H1 (cell line): ENCODE measurements around the gene B9D1. TPM values are rescaled to one million over a fixed set of nuclear protein-coding genes. Genes with fewer than 3 reads are reported as not detected.

Experiments used
- CTCF ChIA-PET: fragments of 300-600 bp; sonication (Branson Sonifier 250); formaldehyde crosslinking; loops from one replicate; lab custom pipeline; 2021; ENCODE audit not compliant: partially characterized antibody; lab: Charles Lee
- POLR2A ChIA-PET: fragments of 300-600 bp; sonication (Branson Sonifier 250); formaldehyde crosslinking; loops from one replicate; lab custom pipeline; 2021; ENCODE audit warnings: inconsistent platforms; ENCODE audit not compliant: partially characterized antibody; lab: Charles Lee
- DNase-seq, 2 experiments: peaks; one replicate each; pipeline versions ENCODE4 v3.0.0 to v3.0.0-alpha.2; 2010 to 2022; ENCODE audit warnings: low spot score in 2 of 2, low read depth in 1 of 2, mixed read lengths in 1 of 2
- FAIRE-seq: peaks from 2 replicates; lab custom pipeline; 2011; peaks lifted over from hg19 to GRCh38; lab: Jason Lieb, UNC
- H2AFZ ChIP-seq: 2 replicates; pipeline ENCODE4 v1.8.1; 2012; ENCODE audit warnings: low read length, inconsistent platforms
- H2AK5ac ChIP-seq: 2 replicates; pipeline ENCODE4 v1.6.1; 2013; ENCODE audit warnings: low read depth, low read length
- H2BK120ac ChIP-seq: replicated peaks from 2 replicates; pipeline ENCODE3; 2013; ENCODE audit warnings: low read depth, low read length, inconsistent platforms
- H2BK12ac ChIP-seq: 2 replicates; pipeline ENCODE4 v1.6.1; 2013; ENCODE audit warnings: low read depth, low read length
- H2BK15ac ChIP-seq: 2 replicates; pipeline ENCODE4 v1.6.1; 2013; ENCODE audit warnings: low read length
- H2BK20ac ChIP-seq: 2 replicates; pipeline ENCODE4 v1.6.1; 2013; ENCODE audit warnings: low read length
- H2BK5ac ChIP-seq: 2 replicates; pipeline ENCODE4 v1.6.1; 2013; ENCODE audit warnings: low read depth, low read length
- H3K14ac ChIP-seq: 2 replicates; pipeline ENCODE4 v1.6.1; 2013; ENCODE audit warnings: inconsistent platforms; ENCODE audit not compliant: insufficient read length
- H3K18ac ChIP-seq: 2 replicates; pipeline ENCODE4 v1.6.1; 2013; ENCODE audit warnings: low read length; ENCODE audit errors: extremely low read depth
- H3K23ac ChIP-seq: 2 replicates; pipeline ENCODE4 v1.6.1; 2013; ENCODE audit warnings: inconsistent platforms; ENCODE audit not compliant: insufficient read length
- H3K23me2 ChIP-seq: 2 replicates; pipeline ENCODE4 v1.6.1; 2013; ENCODE audit warnings: low read depth, low read length
- H3K27ac ChIP-seq: 2 replicates; pipeline ENCODE4 v1.6.1; 2011; ENCODE audit warnings: low read depth, low read length, inconsistent platforms
- H3K27me3 ChIP-seq, 4 experiments: replicated peaks in 1 of 4; 1 replicate in 1 of 4; 2 replicates in 3 of 4; pipeline versions ENCODE4 v1.6.1 to v1.8.1; 2011 to 2013; ENCODE audit warnings: low read length in 3 of 4, mild to moderate bottlenecking in 3 of 4, inconsistent platforms in 2 of 4, mixed read lengths in 2 of 4, moderate library complexity in 1 of 4; ENCODE audit not compliant: control insufficient read depth in 3 of 4, insufficient read depth in 3 of 4; ENCODE audit errors: extremely low read depth in 1 of 4
- H3K36me3 ChIP-seq, 4 experiments: 2 replicates each; pipeline versions ENCODE4 v1.6.1 to v1.8.1; 2011 to 2013; ENCODE audit warnings: mild to moderate bottlenecking in 4 of 4, low read length in 3 of 4, moderate library complexity in 2 of 4, control low read depth in 1 of 4, inconsistent platforms in 1 of 4; ENCODE audit not compliant: insufficient read depth in 4 of 4, control insufficient read depth in 2 of 4
- H3K4ac ChIP-seq: replicated peaks from 2 replicates; pipeline ENCODE3; 2013; ENCODE audit warnings: low read length, low read depth, mixed read lengths, inconsistent platforms; ENCODE audit not compliant: insufficient read length
- H3K4me1 ChIP-seq, 4 experiments: replicated peaks in 1 of 4; 1 replicate in 1 of 4; 2 replicates in 3 of 4; pipeline versions ENCODE4 v1.6.1 to v1.8.1; 2011 to 2013; ENCODE audit warnings: low read length in 3 of 4, inconsistent platforms in 2 of 4, mixed read lengths in 1 of 4; ENCODE audit not compliant: insufficient read depth in 4 of 4, control insufficient read depth in 3 of 4
- H3K4me2 ChIP-seq, 2 experiments: 2 replicates each; pipeline versions ENCODE4 v1.6.1 to v1.8.1; 2011 to 2013; ENCODE audit warnings: low read depth in 2 of 2, low read length in 2 of 2, control low read depth in 1 of 2, inconsistent platforms in 1 of 2, mild to moderate bottlenecking in 1 of 2; ENCODE audit not compliant: insufficient read depth in 1 of 2
- H3K4me3 ChIP-seq, 4 experiments: fragments of 200-600, 300-600 bp in 1 of 4; sonication (generic), shearing (Covaris generic), sonication (Bioruptor Twin) in 1 of 4; 2 replicates each; pipeline versions ENCODE4 v1.5.1 to v1.8.1; 2011 to 2016; ENCODE audit warnings: low read length in 4 of 4, low read depth in 3 of 4, control low read depth in 2 of 4, inconsistent platforms in 2 of 4, mild to moderate bottlenecking in 2 of 4, mixed read lengths in 1 of 4, moderate library complexity in 1 of 4; ENCODE audit not compliant: insufficient read depth in 2 of 4; ENCODE audit errors: extremely low read depth in 1 of 4
- H3K56ac ChIP-seq: replicated peaks from 2 replicates; pipeline ENCODE3; 2013; ENCODE audit warnings: low read depth, mild to moderate bottlenecking, mixed read lengths, low read length, inconsistent platforms; ENCODE audit not compliant: insufficient read length
- H3K79me1 ChIP-seq: 2 replicates; pipeline ENCODE4 v1.6.1; 2013; ENCODE audit warnings: low read depth, low read length, control low read depth
- H3K79me2 ChIP-seq, 2 experiments: 2 replicates each; pipeline versions ENCODE4 v1.6.1 to v1.8.1; 2012 to 2013; ENCODE audit warnings: low read length in 2 of 2, mild to moderate bottlenecking in 2 of 2, inconsistent platforms in 1 of 2; ENCODE audit not compliant: insufficient read depth in 2 of 2, control insufficient read depth in 1 of 2
- H3K9ac ChIP-seq, 4 experiments: replicated peaks in 1 of 4; 1 replicate in 1 of 4; 2 replicates in 3 of 4; pipeline versions ENCODE4 v1.6.1 to v1.8.1; 2011 to 2013; ENCODE audit warnings: low read depth in 3 of 4, low read length in 3 of 4, control low read depth in 2 of 4, mild to moderate bottlenecking in 2 of 4, moderate library complexity in 2 of 4, inconsistent platforms in 1 of 4; ENCODE audit errors: extremely low read depth in 1 of 4
- H3K9me3 ChIP-seq, 2 experiments: 2 replicates each; pipeline versions ENCODE4 v1.6.1 to v1.8.1; 2012 to 2013; ENCODE audit warnings: mild to moderate bottlenecking in 2 of 2, moderate library complexity in 2 of 2, control low read depth in 1 of 2, inconsistent platforms in 1 of 2, low read depth in 1 of 2, low read length in 1 of 2, mixed read lengths in 1 of 2; ENCODE audit not compliant: insufficient read depth in 2 of 2
- H4K20me1 ChIP-seq, 2 experiments: replicated peaks in 1 of 2; 2 replicates each; pipeline versions ENCODE3 to v1.8.1; 2011 to 2013; ENCODE audit warnings: inconsistent platforms in 2 of 2, low read length in 2 of 2, mild to moderate bottlenecking in 1 of 2; ENCODE audit not compliant: insufficient read depth in 2 of 2, control insufficient read depth in 1 of 2
- H4K5ac ChIP-seq: 2 replicates; pipeline ENCODE4 v1.6.1; 2013; ENCODE audit warnings: low read length, low read depth, mixed read lengths, inconsistent platforms; ENCODE audit not compliant: insufficient read length
- H4K8ac ChIP-seq: 2 replicates; pipeline ENCODE4 v1.8.0; 2013; ENCODE audit warnings: mild to moderate bottlenecking, moderate library complexity, low read length, inconsistent platforms; ENCODE audit not compliant: insufficient read depth; ENCODE audit errors: extremely low read depth
- H4K91ac ChIP-seq: replicated peaks from 2 replicates; pipeline ENCODE3; 2013; ENCODE audit warnings: low read length, mixed read lengths, inconsistent platforms; ENCODE audit not compliant: insufficient read length
- BACH1 ChIP-seq: IDR thresholded peaks from 2 replicates; pipeline ENCODE4 v1.6.1; 2012; ENCODE audit warnings: low read length, improper control_type of control experiment
- CREB1 ChIP-seq: IDR thresholded peaks from 2 replicates; pipeline ENCODE4 v1.6.1; 2012; ENCODE audit warnings: inconsistent platforms
- KDM5A ChIP-seq: fragments of 200-600 bp; IDR thresholded peaks from 2 replicates; pipeline ENCODE4 v1.7.1; 2012; ENCODE audit warnings: mild to moderate bottlenecking, low read length, inconsistent platforms, mixed read lengths
- RNF2 ChIP-seq: fragments of 200-900, 300-1000 bp; sonication (generic); IDR thresholded peaks from 2 replicates; pipeline ENCODE4 v1.7.1; 2016; ENCODE audit warnings: borderline replicate concordance, low read depth, mild to moderate bottlenecking, antibody characterized with exemption, low read length; ENCODE audit not compliant: poor library complexity, severe bottlenecking; ENCODE audit errors: missing control alignments
- SP2 ChIP-seq: IDR thresholded peaks from 2 replicates; pipeline ENCODE4 v1.6.1; 2012; ENCODE audit warnings: mild to moderate bottlenecking, low read length, inconsistent platforms
- SP4 ChIP-seq: IDR thresholded peaks from 2 replicates; pipeline ENCODE4 v1.6.1; 2012; ENCODE audit warnings: low read length, inconsistent platforms
- SUZ12 ChIP-seq: fragments of 200-600 bp; sonication (generic); IDR thresholded peaks from 2 replicates; pipeline ENCODE4 v1.6.1; 2012; ENCODE audit warnings: mild to moderate bottlenecking, inconsistent platforms, low read length, moderate library complexity, mixed read lengths
- TBP ChIP-seq: IDR thresholded peaks from 2 replicates; pipeline ENCODE4 v1.6.1; 2011; ENCODE audit warnings: low read depth, low read length, improper control_type of control experiment
- TEAD4 ChIP-seq: IDR thresholded peaks from 2 replicates; pipeline ENCODE4 v1.6.1; 2012; ENCODE audit warnings: low read depth, low read length, inconsistent platforms, mixed read lengths
- YY1 ChIP-seq: IDR thresholded peaks from 2 replicates; pipeline ENCODE4 v1.6.1; 2011; ENCODE audit warnings: low read depth, mild to moderate bottlenecking, low read length
- ZNF274 ChIP-seq: IDR thresholded peaks from 2 replicates; pipeline ENCODE4 v1.7.0; 2012; ENCODE audit warnings: low read length, borderline replicate concordance; ENCODE audit errors: extremely low read depth
- WGBS, 2 experiments: shearing (Covaris generic) in 1 of 2; methylation state at CpG; one replicate each; pipeline versions ENCODE4 v1.1.6 to v1.1.7; 2013 to 2015; ENCODE audit warnings: low lambda C conversion rate in 2 of 2, mixed read lengths in 2 of 2, inconsistent platforms in 1 of 2, low coverage in 1 of 2, missing lambda C conversion rate in 1 of 2; ENCODE audit not compliant: insufficient replicate concordance in 2 of 2, insufficient coverage in 1 of 2, insufficient read length in 1 of 2; ENCODE audit errors: extremely low coverage in 1 of 2, missing lambda C conversion rate in 1 of 2; 5-methylcytosine and 5-hydroxymethylcytosine counted together
- polyA plus RNA-seq, 7 experiments: library from polyadenylated mRNA; depleted of rRNA in 3 of 7; stranded (reverse) in 5 of 7; unstranded in 2 of 7; fragments of >200 nt in 5 of 7; fragments of 200-250 nt in 2 of 7; gene quantifications; 1 replicate in 5 of 7; 2 replicates in 1 of 7; 4 replicates in 1 of 7; pipeline versions ENCODE4 v1.2.1 to v1.2.3, GENCODE V29; 2011 to 2013; ENCODE audit warnings: missing spikeins in 2 of 7, mixed read lengths in 2 of 7
- total RNA-seq: library from RNA; stranded (reverse); fragmentation: NEBNext Ultra II Directional; extraction: Animal tissue kit (Norgen Biotek cat#: 25700); gene quantifications from 2 replicates; pipeline ENCODE4 v1.2.1, GENCODE V29; 2021
- TF ChIP-seq, protein P1 (sequence below): IDR thresholded peaks from 2 replicates; pipeline ENCODE4 v1.6.1; 2011; ENCODE audit warnings: low read length, improper control_type of control experiment

B9D1 gene
- total and polyA plus RNA-seq, 2 of the 8 experiments (the other 6 are each of a cell fraction or from before 2014, with no cell fraction given), result 24.6 to 65.7 TPM

GRCh38 chr17:19317359-19318095, 45.0 kb downstream of the B9D1 start:
- Histone ChIP-seq H3K36me3 (peaks cover 0 to 15% (median 5%) of the 10 kb centered on the region in 4 experiments; a peak in 6 of 8 replicates), H3K4me2 (peak overlapping the region in 1 of 2 experiments; percentile 37; a peak in 2 of 4 replicates)
- POLR2A ChIA-PET, result interaction anchor here (0.6 to 1.9 kb wide), 4 partner anchors 9 to 51 kb away, joined by 3 to 5 read pairs (median 4); no protein-coding TSS in a partner anchor
- TF ChIP-seq SUZ12 (no peak), RNF2 (no peak), CREB1 (peak; percentile 72), YY1 (no peak), KDM5A (no peak), SP4 (no peak), SP2 (no peak), TEAD4 (no peak), BACH1 (no peak), ZNF274 (no peak), TBP (peak; percentile 57)
- TF ChIP-seq, protein P1, sequence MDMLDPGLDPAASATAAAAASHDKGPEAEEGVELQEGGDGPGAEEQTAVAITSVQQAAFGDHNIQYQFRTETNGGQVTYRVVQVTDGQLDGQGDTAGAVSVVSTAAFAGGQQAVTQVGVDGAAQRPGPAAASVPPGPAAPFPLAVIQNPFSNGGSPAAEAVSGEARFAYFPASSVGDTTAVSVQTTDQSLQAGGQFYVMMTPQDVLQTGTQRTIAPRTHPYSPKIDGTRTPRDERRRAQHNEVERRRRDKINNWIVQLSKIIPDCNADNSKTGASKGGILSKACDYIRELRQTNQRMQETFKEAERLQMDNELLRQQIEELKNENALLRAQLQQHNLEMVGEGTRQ, result peak; percentile 20; the same call in 1 of the 2 replicates

More at GRCh38 chr17:19317359-19318095, 45.0 kb downstream of the B9D1 start:
- Histone ChIP-seq H3K4ac (no peak overlapping the region), H3K23ac (no peak overlapping the region), H3K79me2 (no peaks in the 10 kb centered on the region), H4K8ac (no peak overlapping the region), H4K5ac (no peak overlapping the region), H3K9me3 (no peaks in the 10 kb centered on the region), H2AK5ac (no peak overlapping the region), H3K27ac (no peak overlapping the region), H2BK5ac (peak overlapping the region; percentile 25; the same call in 1 of the 2 replicates), H3K27me3 (no peaks in the 10 kb centered on the region), H3K18ac (no peak overlapping the region), H2BK12ac (peak overlapping the region; percentile 35; the same call in 1 of the 2 replicates), H4K20me1 (peaks cover 0 to 7% of the 10 kb centered on the region in 2 experiments), H3K4me3 (no peak overlapping the region), H3K9ac (no peak overlapping the region), H3K4me1 (peaks cover 0 to 19% (median 11%) of the 10 kb centered on the region in 4 experiments), H2BK20ac (0 out of 2 replicates have a peak overlapping the region, but pooled peaks have one; percentile 15), H3K56ac (no peak overlapping the region), H3K14ac (no peak overlapping the region), H2BK15ac (no peak overlapping the region), H3K23me2 (no peaks in the 10 kb centered on the region), H4K91ac (no peak overlapping the region), H2BK120ac (no peak overlapping the region), H3K79me1 (peaks cover 9% of the 10 kb centered on the region), H2AFZ (no peak overlapping the region)
- WGBS, 2 experiments, result 47% methylated on average over 19 of the region's 19 CpGs; no CpG with 5 or more reads in 1 of the 2 experiments
- CTCF ChIA-PET, result interaction anchor here (1.4 to 2.4 kb wide), 4 partner anchors 10 to 20 kb away, joined by 3 to 7 read pairs (median 3); no protein-coding TSS in a partner anchor
- DNase-seq (peak; percentile 74 to 80), FAIRE-seq (peak; percentile 86)
